ENCODE measurements around the gene CORO2A.
"Not testable (repeated sequence)": the region's sequence is repeated elsewhere in the genome, so short reads cannot be mapped to it uniquely, and the experiment has no call there.

- TF ChIP-seq RAD21 (IDR thresholded peaks at IDR 0.05 in 1 of 2, conservative IDR thresholded peaks at IDR 0.05 in 1 of 2; ENCODE audit: low read depth in 2 of 2, low read length in 2 of 2); USF2 (IDR thresholded peaks at IDR 0.05; ENCODE audit: low read length); EZH2 (IDR thresholded peaks at IDR 0.05; ENCODE audit: low read depth, low read length, severe bottlenecking); TEAD4 (IDR thresholded peaks at IDR 0.05; ENCODE audit: low read depth, low read length); POU5F1 (IDR thresholded peaks at IDR 0.05; ENCODE audit: low read depth, low read length); CTCF (IDR thresholded peaks at IDR 0.05; ENCODE audit: control extremely low read depth in 1 of 3, insufficient read depth in 1 of 3, low read depth in 1 of 3, low read length in 3 of 3); SIN3A (conservative IDR thresholded peaks at IDR 0.05 in 1 of 2, IDR thresholded peaks at IDR 0.05 in 1 of 2; ENCODE audit: low read depth in 1 of 2, low read length in 2 of 2); CREB1 (IDR thresholded peaks at IDR 0.05); JUND (IDR thresholded peaks at IDR 0.05; ENCODE audit: low read length); MAX (IDR thresholded peaks at IDR 0.05); POLR2AphosphoS5 (IDR thresholded peaks at IDR 0.05; ENCODE audit: low read depth, low read length); POLR2A (IDR thresholded peaks at IDR 0.05; ENCODE audit: control extremely low read depth in 1 of 2, low read depth in 2 of 2, low read length in 2 of 2); ASH2L (IDR thresholded peaks at IDR 0.05; ENCODE audit: low read length); BACH1 (IDR thresholded peaks at IDR 0.05; ENCODE audit: low read length): not testable (repeated sequence)
These were observed 68.3 kb downstream of the CORO2A start for GRCh38 chr9:98124091-98124490.
